GM12891 (cell line): Measurements from ENCODE around the gene ANKAR.

Source experiments
- PAX5 ChIP-seq: IDR thresholded peaks from 2 replicates; pipeline ENCODE4 v1.6.1; 2011; ENCODE audit warnings: low read length, moderate library complexity, mild to moderate bottlenecking; ENCODE audit not compliant: insufficient read depth, severe bottlenecking
- POLR2A ChIP-seq: IDR thresholded peaks from 2 replicates; pipeline ENCODE4 v1.6.1; 2011; ENCODE audit warnings: low read depth, low read length, control low read depth
- POLR2AphosphoS5 ChIP-seq: IDR thresholded peaks from 2 replicates; pipeline ENCODE4 v1.6.1; 2011; ENCODE audit warnings: low read depth, low read length, control low read depth
- SPI1 ChIP-seq: IDR thresholded peaks from 2 replicates; pipeline ENCODE4 v1.6.1; 2011; ENCODE audit warnings: low read depth, low read length, control low read depth

- no peak for TF ChIP-seq POLR2AphosphoS5
- no peak for TF ChIP-seq POLR2A
- no peak for TF ChIP-seq SPI1
- no peak for TF ChIP-seq PAX5
These were observed 48.7 kb downstream of the ANKAR start for GRCh38 chr2:189723192-189723591.
